Keratinocyte (primary cell): ENCODE results near the gene FNDC7.

ENCODE experiments used
- CTCF ChIP-seq, 3 experiments: IDR thresholded peaks in 1 of 3; conservative IDR thresholded peaks in 1 of 3; optimal IDR thresholded peaks in 1 of 3; 2 replicates in 2 of 3; 3 replicates in 1 of 3; pipeline versions ENCODE3 to v1.5.1; 2011; ENCODE audit warnings: low read length in 3 of 3, mild to moderate bottlenecking in 3 of 3, moderate library complexity in 2 of 3, control low read depth in 1 of 3, inconsistent platforms in 1 of 3; ENCODE audit not compliant: insufficient read depth in 2 of 3; ENCODE audit errors: extremely low read depth in 1 of 3
- EZH2 ChIP-seq: IDR thresholded peaks from one replicate; pipeline ENCODE4 v1.6.1; 2012; ENCODE audit warnings: inconsistent platforms, mild to moderate bottlenecking, low read length, moderate library complexity

GRCh38 chr1:108692724-108693655 lies 19.7 kb upstream of the FNDC7 start:
- TF ChIP-seq CTCF (optimal IDR thresholded peaks at IDR 0.05 in 1 of 3, IDR thresholded peaks at IDR 0.05 in 1 of 3, conservative IDR thresholded peaks at IDR 0.05 in 1 of 3; ENCODE audit: extremely low read depth in 1 of 3, insufficient read depth in 2 of 3, low read length in 3 of 3) (peak; percentile 10 to 35 (median 28)), EZH2 (no peak)
